ENCODE data around the gene ANO3. TPM values are rescaled to one million over a fixed set of nuclear protein-coding genes. Genes with fewer than 3 reads are reported as not detected.

Gene ANO3
- total and polyA plus RNA-seq, 4 donors = under 0.01 to 2.0 (median 0.40) TPM

GRCh38 chr11:26580929-26581328 is 249.0 kb downstream of the ANO3 start:
- H3K27ac ChIP-seq (ENCODE audit: low read depth in 1 of 2, low read length in 2 of 2) = no peak overlapping the region
- H3K9ac ChIP-seq (ENCODE audit: low read depth in 1 of 2, low read length in 2 of 2) = no peak overlapping the region
- TF ChIP-seq YY1 (IDR thresholded peaks at IDR 0.05) (no peak), RXRA (IDR thresholded peaks at IDR 0.05) (no peak), JUND (IDR thresholded peaks at IDR 0.05) (no peak), FOXA2 (IDR thresholded peaks at IDR 0.05) (no peak), GABPA (IDR thresholded peaks at IDR 0.05 in 1 of 2, conservative IDR thresholded peaks at IDR 0.05 in 1 of 2) (no peak), MAX (IDR thresholded peaks at IDR 0.05) (no peak), FOXA1 (IDR thresholded peaks at IDR 0.05) (no peak)
- H3K4me3 ChIP-seq (ENCODE audit: low read depth in 1 of 3, low read length in 3 of 3) = no peak overlapping the region
- H3K9me3 ChIP-seq (ENCODE audit: control insufficient read depth in 4 of 4, low read length in 3 of 4) = no peaks in the 10 kb centered on the region
- peaks cover 0 to 3% (median 0%) of the 10 kb centered on the region in 4 donors for H3K27me3 ChIP-seq (ENCODE audit: control insufficient read depth in 4 of 4, insufficient read depth in 4 of 4, low read length in 3 of 4)
- no peak for DNase-seq (ENCODE audit: low spot score)
- WGBS = 67% methylated on average over 3 of the region's 3 CpGs
- H3K4me1 ChIP-seq (ENCODE audit: control insufficient read depth in 4 of 4, insufficient read depth in 4 of 4, low read length in 3 of 4) = no peaks in the 10 kb centered on the region
- H3K36me3 ChIP-seq (ENCODE audit: control insufficient read depth in 4 of 4, insufficient read depth in 3 of 4, low read depth in 1 of 4, low read length in 3 of 4) = no peaks in the 10 kb centered on the region

GRCh38 chr11:26583550-26583949 is 251.6 kb downstream of the ANO3 start:
- TF ChIP-seq SP1 (IDR thresholded peaks at IDR 0.05) (no peak), REST (IDR thresholded peaks at IDR 0.05) (no peak), NR2F2 (IDR thresholded peaks at IDR 0.05) (no peak), JUND (IDR thresholded peaks at IDR 0.05) (no peak), FOXA1 (IDR thresholded peaks at IDR 0.05) (no peak), ZBTB33 (IDR thresholded peaks at IDR 0.05) (no peak), TAF1 (conservative IDR thresholded peaks at IDR 0.05) (no peak), RXRA (IDR thresholded peaks at IDR 0.05) (no peak)
- no peaks in the 10 kb centered on the region for H3K4me1 ChIP-seq (ENCODE audit: control insufficient read depth in 4 of 4, insufficient read depth in 4 of 4, low read length in 3 of 4)
- H3K9me3 ChIP-seq (ENCODE audit: control insufficient read depth in 4 of 4, low read length in 3 of 4) = no peaks in the 10 kb centered on the region
- no peak for DNase-seq (ENCODE audit: low spot score)
- H3K27ac ChIP-seq (ENCODE audit: low read depth in 1 of 2, low read length in 2 of 2) = no peak overlapping the region
- no peak overlapping the region for H3K9ac ChIP-seq (ENCODE audit: low read depth in 1 of 2, low read length in 2 of 2)
- no peaks in the 10 kb centered on the region for H3K36me3 ChIP-seq (ENCODE audit: control insufficient read depth in 4 of 4, insufficient read depth in 3 of 4, low read depth in 1 of 4, low read length in 3 of 4)
- no peak overlapping the region for H3K4me3 ChIP-seq (ENCODE audit: low read depth in 1 of 3, low read length in 3 of 3)
- 73% methylated on average over 3 of the region's 3 CpGs for WGBS
- H3K27me3 ChIP-seq (ENCODE audit: control insufficient read depth in 4 of 4, insufficient read depth in 4 of 4, low read length in 3 of 4) = peaks cover 0 to 8% (median 0%) of the 10 kb centered on the region in 4 donors

- no peak for DNase-seq (ENCODE audit: low spot score)
- TF ChIP-seq JUND (IDR thresholded peaks at IDR 0.05) = no peak
- no peak for TF ChIP-seq REST (IDR thresholded peaks at IDR 0.05)
- no peak for TF ChIP-seq FOXA2 (IDR thresholded peaks at IDR 0.05)
- no peak for TF ChIP-seq CTCF (IDR thresholded peaks at IDR 0.05; ENCODE audit: low read depth, low read length, missing input control)
- no peak for TF ChIP-seq SP1 (IDR thresholded peaks at IDR 0.05)
- TF ChIP-seq ZBTB33 (IDR thresholded peaks at IDR 0.05) = no peak
- no peak for TF ChIP-seq RAD21 (IDR thresholded peaks at IDR 0.05)
Measured at GRCh38 chr11:26584818-26585217, 252.9 kb downstream of the ANO3 start.

More at GRCh38 chr11:26584818-26585217, 252.9 kb downstream of the ANO3 start:
- H3K9me3 ChIP-seq (ENCODE audit: control insufficient read depth in 4 of 4, low read length in 3 of 4) = no peaks in the 10 kb centered on the region
- no peaks in the 10 kb centered on the region for H3K4me1 ChIP-seq (ENCODE audit: control insufficient read depth in 4 of 4, insufficient read depth in 4 of 4, low read length in 3 of 4)
- H3K36me3 ChIP-seq (ENCODE audit: control insufficient read depth in 4 of 4, insufficient read depth in 3 of 4, low read depth in 1 of 4, low read length in 3 of 4) = no peaks in the 10 kb centered on the region
- H3K9ac ChIP-seq (ENCODE audit: low read depth in 1 of 2, low read length in 2 of 2) = no peak overlapping the region
- no peak overlapping the region for H3K27ac ChIP-seq (ENCODE audit: low read depth in 1 of 2, low read length in 2 of 2)
- H3K4me3 ChIP-seq (ENCODE audit: low read depth in 1 of 3, low read length in 3 of 3) = no peak overlapping the region
- H3K27me3 ChIP-seq (ENCODE audit: control insufficient read depth in 4 of 4, insufficient read depth in 4 of 4, low read length in 3 of 4) = peaks cover 0 to 8% (median 0%) of the 10 kb centered on the region in 4 donors
